Fibroblast of lung (primary cell): ENCODE results near the gene NFYC. TPM values are rescaled to one million over a fixed set of nuclear protein-coding genes. Genes with fewer than 3 reads are reported as not detected.

Experiments used
- DNase-seq, 2 donors: peaks; one replicate each; pipeline versions ENCODE4 v3.0.0 to v3.0.0-alpha.2; 2010; ENCODE audit warnings: low read depth in 2 of 2
- H2AFZ ChIP-seq: 2 replicates; pipeline ENCODE4 v1.5.1; 2012; ENCODE audit warnings: low read length, control low read depth, inconsistent platforms
- H3K27ac ChIP-seq: 2 replicates; pipeline ENCODE4 v1.5.1; 2011; ENCODE audit warnings: low read length, control low read depth; ENCODE audit not compliant: insufficient read depth
- H3K27me3 ChIP-seq: 2 replicates; pipeline ENCODE4 v1.5.1; 2011; ENCODE audit warnings: mild to moderate bottlenecking, low read length; ENCODE audit not compliant: control insufficient read depth, insufficient read depth
- H3K36me3 ChIP-seq: 2 replicates; pipeline ENCODE4 v1.5.1; 2011; ENCODE audit warnings: low read length; ENCODE audit not compliant: control insufficient read depth, insufficient read depth
- H3K4me1 ChIP-seq: 2 replicates; pipeline ENCODE4 v1.5.1; 2011; ENCODE audit warnings: low read length; ENCODE audit not compliant: control insufficient read depth, insufficient read depth; ENCODE audit errors: extremely low read depth
- H3K4me2 ChIP-seq: 2 replicates; pipeline ENCODE4 v1.5.1; 2011; ENCODE audit warnings: low read length, control low read depth; ENCODE audit not compliant: insufficient read depth; ENCODE audit errors: extremely low read depth
- H3K4me3 ChIP-seq, 4 experiments: fragments of 200-600 bp in 1 of 4; sonication (generic) in 1 of 4; replicated peaks in 1 of 4; 2 replicates each; pipeline ENCODE4 v1.5.1; 2011 to 2016; ENCODE audit warnings: low read length in 4 of 4, low read depth in 3 of 4, mild to moderate bottlenecking in 3 of 4, control low read depth in 2 of 4, inconsistent platforms in 1 of 4, mixed read lengths in 1 of 4; ENCODE audit not compliant: insufficient read depth in 1 of 4; ENCODE audit errors: control extremely low read depth in 1 of 4
- H3K79me2 ChIP-seq: 2 replicates; pipeline ENCODE4 v1.5.1; 2012; ENCODE audit warnings: mild to moderate bottlenecking, low read length, inconsistent platforms; ENCODE audit not compliant: control insufficient read depth, insufficient read depth
- H3K9ac ChIP-seq: 2 replicates; pipeline ENCODE4 v1.5.1; 2011; ENCODE audit warnings: mild to moderate bottlenecking, low read length, control low read depth; ENCODE audit not compliant: insufficient read depth
- H3K9me3 ChIP-seq: 2 replicates; pipeline ENCODE4 v1.5.1; 2012; ENCODE audit warnings: low read depth, low read length; ENCODE audit not compliant: control insufficient read depth, insufficient read depth
- H4K20me1 ChIP-seq: 2 replicates; pipeline ENCODE4 v1.5.1; 2011; ENCODE audit warnings: low read length; ENCODE audit not compliant: control insufficient read depth, insufficient read depth; ENCODE audit errors: extremely low read depth
- EZH2 ChIP-seq: IDR thresholded peaks from 2 replicates; pipeline ENCODE4 v1.5.1; 2012; ENCODE audit warnings: low read length, control low read depth, mild to moderate bottlenecking; ENCODE audit errors: missing control alignments
- polyA plus RNA-seq, 2 donors: library from polyadenylated mRNA; depleted of rRNA in 1 of 2; stranded (reverse) in 1 of 2; unstranded in 1 of 2; fragments of >200 nt; gene quantifications; 2 replicates each; pipeline ENCODE4 v1.2.1, GENCODE V29; 2011 to 2012; ENCODE audit warnings: missing spikeins in 1 of 2
- total RNA-seq: library from RNA; depleted of rRNA; stranded (reverse); fragments of >200 nt; gene quantifications from 2 replicates; pipeline ENCODE4 v1.2.1, GENCODE V29; 2014
- TF ChIP-seq, protein P1 (sequence below), 2 donors: IDR thresholded peaks in 1 of 2; conservative IDR thresholded peaks in 1 of 2; 1 replicate in 1 of 2; 2 replicates in 1 of 2; pipeline ENCODE4 v1.5.1; 2011 to 2012; ENCODE audit warnings: low read length in 2 of 2, control low read depth in 1 of 2, inconsistent platforms in 1 of 2, low read depth in 1 of 2, mild to moderate bottlenecking in 1 of 2

Gene NFYC
- total and polyA plus RNA-seq, 2 donors (not counting 1 experiment from before 2014, with no cell fraction given), result 23.8 to 31.0 TPM

DNA sequence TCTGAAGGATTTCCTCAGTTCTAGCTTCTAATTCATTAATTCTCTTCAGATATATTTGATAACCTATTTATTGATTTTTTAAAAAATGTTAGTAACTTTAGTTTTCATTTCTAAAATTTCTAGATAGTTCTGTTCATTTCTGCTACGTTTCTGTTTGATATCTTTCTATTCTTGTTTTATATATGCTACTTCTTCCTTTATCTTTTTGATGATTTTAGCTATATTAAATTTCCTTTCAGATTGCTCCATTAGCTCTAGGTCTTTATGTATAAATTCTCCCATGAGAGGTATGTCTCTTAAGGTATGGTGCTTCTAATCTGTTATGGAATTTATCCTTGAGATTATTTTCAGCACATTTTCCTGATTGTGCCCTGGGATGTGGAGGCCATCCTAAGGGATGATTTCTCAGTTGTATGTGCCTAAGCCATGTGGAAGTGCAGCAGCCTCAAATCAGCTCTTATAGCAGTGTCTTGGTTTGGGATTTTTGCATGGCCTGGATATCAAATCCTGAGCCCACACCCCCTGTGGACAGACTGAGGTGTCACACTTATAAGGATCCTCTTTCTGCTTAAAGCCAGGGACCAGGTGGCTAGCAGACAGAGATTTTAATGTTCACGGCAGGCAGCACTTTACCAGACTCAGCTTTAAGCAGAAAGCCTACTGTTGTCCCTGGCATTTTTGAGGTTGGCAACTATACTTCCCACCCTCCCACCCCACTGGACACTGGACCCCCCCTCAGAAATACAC lies 85.9 kb downstream of the NFYC start:
- H3K4me1 ChIP-seq, result no peaks in the 10 kb centered on the region
- no peaks in the 10 kb centered on the region for H3K79me2 ChIP-seq
- H3K9ac ChIP-seq, result no peak overlapping the region

DNA sequence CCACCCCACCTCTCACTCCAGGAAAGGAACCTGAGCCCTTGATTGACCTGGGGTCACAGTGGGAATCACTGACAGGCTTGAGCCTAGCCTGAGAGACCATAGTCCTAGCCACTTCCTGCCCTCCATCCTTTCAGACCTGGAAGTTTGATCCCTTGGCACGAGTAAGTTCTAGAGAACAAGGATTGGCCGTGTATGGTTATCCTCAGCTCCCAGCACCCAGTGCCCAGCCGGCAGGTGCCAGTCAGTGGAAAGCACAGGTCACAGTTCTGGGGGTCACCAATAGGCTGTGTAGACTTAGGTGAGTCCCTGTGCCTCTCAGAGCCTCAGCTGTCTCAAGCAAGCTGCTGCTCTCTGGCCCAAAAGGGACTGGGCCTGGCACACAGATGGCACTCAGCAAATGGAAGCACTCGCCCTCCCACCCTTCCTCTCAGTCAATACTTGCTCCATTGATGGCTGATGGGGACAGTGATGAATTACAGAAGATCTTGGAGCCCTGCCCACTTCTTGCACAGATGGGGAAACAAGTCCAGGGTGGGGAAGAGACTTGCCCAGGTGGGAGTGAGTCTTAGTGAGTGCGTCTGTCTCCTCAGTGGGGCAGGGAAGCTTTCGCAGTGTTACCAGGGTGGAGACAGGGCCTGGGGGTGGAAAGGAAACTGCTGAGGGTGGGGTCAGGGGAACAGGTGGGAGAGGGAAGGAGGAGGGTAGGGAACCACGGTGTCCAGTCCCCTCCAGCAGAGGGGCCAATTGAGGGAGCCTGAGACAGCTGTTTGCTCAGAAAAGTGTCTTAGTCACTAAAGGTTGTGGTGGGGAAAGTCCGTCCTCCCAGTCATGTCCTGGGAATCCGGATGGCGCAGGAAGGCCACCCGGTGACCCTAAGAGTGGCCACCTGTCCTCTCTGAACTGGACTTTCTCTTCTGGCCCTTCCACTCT lies 89.4 kb downstream of the NFYC start:
- Histone ChIP-seq H3K4me2 (no peak overlapping the region), H3K4me3 (no peak overlapping the region), H3K9me3 (no peaks in the 10 kb centered on the region), H2AFZ (no peak overlapping the region), H3K36me3 (no peaks in the 10 kb centered on the region), H3K27ac (no peak overlapping the region), H3K4me1 (peaks cover 2% of the 10 kb centered on the region), H3K27me3 (peaks cover 10% of the 10 kb centered on the region), H3K9ac (no peak overlapping the region), H3K79me2 (no peaks in the 10 kb centered on the region), H4K20me1 (no peaks in the 10 kb centered on the region)
- DNase-seq, result no peak
- TF ChIP-seq, protein P1, sequence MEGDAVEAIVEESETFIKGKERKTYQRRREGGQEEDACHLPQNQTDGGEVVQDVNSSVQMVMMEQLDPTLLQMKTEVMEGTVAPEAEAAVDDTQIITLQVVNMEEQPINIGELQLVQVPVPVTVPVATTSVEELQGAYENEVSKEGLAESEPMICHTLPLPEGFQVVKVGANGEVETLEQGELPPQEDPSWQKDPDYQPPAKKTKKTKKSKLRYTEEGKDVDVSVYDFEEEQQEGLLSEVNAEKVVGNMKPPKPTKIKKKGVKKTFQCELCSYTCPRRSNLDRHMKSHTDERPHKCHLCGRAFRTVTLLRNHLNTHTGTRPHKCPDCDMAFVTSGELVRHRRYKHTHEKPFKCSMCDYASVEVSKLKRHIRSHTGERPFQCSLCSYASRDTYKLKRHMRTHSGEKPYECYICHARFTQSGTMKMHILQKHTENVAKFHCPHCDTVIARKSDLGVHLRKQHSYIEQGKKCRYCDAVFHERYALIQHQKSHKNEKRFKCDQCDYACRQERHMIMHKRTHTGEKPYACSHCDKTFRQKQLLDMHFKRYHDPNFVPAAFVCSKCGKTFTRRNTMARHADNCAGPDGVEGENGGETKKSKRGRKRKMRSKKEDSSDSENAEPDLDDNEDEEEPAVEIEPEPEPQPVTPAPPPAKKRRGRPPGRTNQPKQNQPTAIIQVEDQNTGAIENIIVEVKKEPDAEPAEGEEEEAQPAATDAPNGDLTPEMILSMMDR (conservative IDR thresholded peaks at IDR 0.05 in 1 of 2, IDR thresholded peaks at IDR 0.05 in 1 of 2; ENCODE audit: low read depth in 1 of 2, low read length in 2 of 2), result no peak
- TF ChIP-seq EZH2, result no peak

More for the DNA sequence above, 85.9 kb downstream of the NFYC start:
- no peak overlapping the region for H3K4me3 ChIP-seq
- H3K27me3 ChIP-seq, result no peaks in the 10 kb centered on the region
- no peak for DNase-seq
- TF ChIP-seq, protein P1 (conservative IDR thresholded peaks at IDR 0.05 in 1 of 2, IDR thresholded peaks at IDR 0.05 in 1 of 2; ENCODE audit: low read depth in 1 of 2, low read length in 2 of 2), result no peak
- no peak for TF ChIP-seq EZH2
- no peaks in the 10 kb centered on the region for H4K20me1 ChIP-seq
- H3K27ac ChIP-seq, result no peak overlapping the region
- H3K36me3 ChIP-seq, result no peaks in the 10 kb centered on the region
- H3K4me2 ChIP-seq, result no peak overlapping the region
- no peak overlapping the region for H2AFZ ChIP-seq
- no peaks in the 10 kb centered on the region for H3K9me3 ChIP-seq

DNA sequence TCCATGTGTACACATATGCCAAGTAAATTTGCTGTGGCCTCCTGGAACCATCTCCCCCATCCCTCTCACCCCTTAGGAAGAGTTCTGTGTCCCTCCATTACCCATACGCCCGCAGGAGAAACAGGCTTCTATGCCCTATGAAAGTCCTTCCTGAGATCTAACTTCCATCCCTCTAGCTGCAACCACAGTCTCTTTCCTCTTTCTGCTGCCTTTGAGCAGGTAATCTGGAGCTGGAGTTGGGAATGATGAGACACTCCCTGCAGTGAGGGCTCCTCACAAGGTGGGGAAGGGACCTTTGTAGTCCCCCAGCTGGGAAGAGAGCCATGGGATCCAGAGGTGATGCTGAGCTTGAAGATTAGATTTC lies 90.1 kb downstream of the NFYC start:
- H3K4me2 ChIP-seq, result no peak overlapping the region
- TF ChIP-seq EZH2, result no peak
- TF ChIP-seq, protein P1 (conservative IDR thresholded peaks at IDR 0.05 in 1 of 2, IDR thresholded peaks at IDR 0.05 in 1 of 2; ENCODE audit: low read depth in 1 of 2, low read length in 2 of 2), result no peak
- no peaks in the 10 kb centered on the region for H4K20me1 ChIP-seq
- no peak overlapping the region for H3K4me3 ChIP-seq
- H3K79me2 ChIP-seq, result no peaks in the 10 kb centered on the region
- no peaks in the 10 kb centered on the region for H3K36me3 ChIP-seq
- H3K9ac ChIP-seq, result no peak overlapping the region
- H3K27me3 ChIP-seq, result peaks cover 13% of the 10 kb centered on the region
- H2AFZ ChIP-seq, result no peak overlapping the region
- no peak overlapping the region for H3K27ac ChIP-seq
- no peaks in the 10 kb centered on the region for H3K9me3 ChIP-seq
- DNase-seq, result no peak
- H3K4me1 ChIP-seq, result peaks cover 2% of the 10 kb centered on the region
